NCI-H510A treated with DMSO at 0.1 percent for 48 hours (cell line): Measurements from ENCODE around the gene PRSS36.
A peak's percentile ranks its signal among the peaks of the same experiment; 100 is the strongest.

Experiments
- DNase-seq: peaks from one replicate; lab custom pipeline; 2025; lab: John Stamatoyannopoulos, UW

Gene PRSS36

DNA sequence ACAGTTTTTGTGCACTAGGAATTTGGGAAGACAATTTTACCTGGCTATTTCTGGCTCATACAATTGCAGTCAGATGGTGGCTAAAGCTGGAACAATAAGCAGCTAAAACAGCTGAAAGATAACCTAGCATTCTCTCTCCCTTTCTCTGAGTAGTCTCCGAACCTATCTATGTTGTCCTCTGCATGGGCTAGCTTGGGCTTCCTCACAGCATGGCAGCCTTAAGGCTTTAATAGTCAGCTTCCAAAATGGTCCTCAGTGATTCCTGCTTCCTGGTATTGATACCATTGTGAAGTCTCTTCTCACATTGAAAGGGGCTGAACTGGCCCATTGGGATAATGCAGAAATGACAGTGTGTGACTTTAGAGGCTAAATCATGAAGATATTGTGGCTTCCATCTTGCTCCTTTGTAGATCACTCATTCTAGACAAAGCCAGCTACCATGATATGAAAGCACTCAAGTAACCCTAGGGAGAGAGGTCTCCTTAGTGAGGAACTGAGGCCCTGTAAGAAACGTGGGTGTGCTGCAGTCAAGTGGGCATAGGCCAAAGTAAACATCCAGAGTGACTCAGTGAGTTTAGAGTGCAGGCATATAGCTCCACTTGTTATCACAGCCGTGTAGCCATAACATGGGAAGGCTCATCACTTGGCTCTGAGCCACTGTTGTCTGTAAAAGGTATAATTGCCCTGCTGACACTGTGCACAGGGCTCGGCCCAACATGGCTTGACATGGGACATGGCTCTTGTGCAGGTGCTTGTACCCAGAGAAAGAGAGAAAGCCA, 49.8 kb downstream of the PRSS36 start:
- no peak for DNase-seq

DNA sequence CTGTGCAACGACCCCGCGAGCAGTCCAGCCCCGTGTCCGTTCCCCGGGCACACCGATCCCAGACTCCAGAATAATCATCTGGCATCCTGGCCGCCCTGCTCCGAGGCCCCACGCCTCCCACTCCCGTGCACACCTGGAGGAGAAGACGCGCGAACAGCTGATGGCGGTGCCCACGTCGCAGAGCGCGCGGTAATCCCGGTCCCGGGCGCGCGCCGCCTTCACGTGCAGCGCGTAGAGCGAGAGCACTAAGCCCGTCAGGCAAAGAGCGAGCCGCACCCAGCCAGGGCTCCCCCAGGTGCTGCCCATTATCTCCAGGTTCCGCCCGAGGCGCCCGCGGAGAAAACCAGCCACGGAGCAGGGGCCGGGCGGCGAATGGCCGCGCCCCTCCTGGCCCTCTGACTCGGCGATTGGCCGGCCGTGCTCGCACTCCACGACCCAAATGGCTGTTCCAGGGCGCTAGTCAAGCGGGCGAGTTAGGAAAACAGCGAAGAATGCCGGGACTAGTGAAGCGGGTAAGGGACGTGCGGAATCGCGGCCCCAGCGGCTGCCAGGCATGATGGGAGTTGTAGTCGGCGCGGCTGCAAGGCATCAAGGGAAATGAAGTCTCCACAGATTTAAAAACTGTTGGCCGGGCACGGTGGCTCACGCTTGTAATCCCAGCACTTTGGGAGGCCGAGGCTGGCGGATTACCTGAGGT, 55.3 kb downstream of the PRSS36 start, which contains the start of gene VKORC1:
Gene VKORC1, minus strand, starts transcription at position 374 of the 697 bp plus-strand sequence. Its CDS starts 68 bp downstream, at position 306.
- DNase-seq: peak; percentile 98

DNA sequence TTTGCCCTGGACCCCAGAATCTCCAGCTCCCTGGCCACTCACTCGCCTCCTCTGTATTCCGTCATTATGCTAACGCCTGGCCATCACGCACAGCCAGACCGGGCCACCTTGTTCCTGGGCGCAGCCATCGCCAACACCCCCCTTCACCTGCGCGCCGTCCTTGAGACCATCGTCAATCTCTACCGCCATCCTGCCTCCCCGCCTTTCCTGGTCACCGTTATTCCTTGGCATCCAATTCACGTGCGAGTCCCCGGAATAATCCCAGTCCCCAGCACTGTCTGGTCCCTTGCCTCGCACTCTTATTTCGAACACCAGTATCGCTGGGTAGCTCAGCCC, 55.8 kb downstream of the PRSS36 start:
- DNase-seq: peak; percentile 36

DNA sequence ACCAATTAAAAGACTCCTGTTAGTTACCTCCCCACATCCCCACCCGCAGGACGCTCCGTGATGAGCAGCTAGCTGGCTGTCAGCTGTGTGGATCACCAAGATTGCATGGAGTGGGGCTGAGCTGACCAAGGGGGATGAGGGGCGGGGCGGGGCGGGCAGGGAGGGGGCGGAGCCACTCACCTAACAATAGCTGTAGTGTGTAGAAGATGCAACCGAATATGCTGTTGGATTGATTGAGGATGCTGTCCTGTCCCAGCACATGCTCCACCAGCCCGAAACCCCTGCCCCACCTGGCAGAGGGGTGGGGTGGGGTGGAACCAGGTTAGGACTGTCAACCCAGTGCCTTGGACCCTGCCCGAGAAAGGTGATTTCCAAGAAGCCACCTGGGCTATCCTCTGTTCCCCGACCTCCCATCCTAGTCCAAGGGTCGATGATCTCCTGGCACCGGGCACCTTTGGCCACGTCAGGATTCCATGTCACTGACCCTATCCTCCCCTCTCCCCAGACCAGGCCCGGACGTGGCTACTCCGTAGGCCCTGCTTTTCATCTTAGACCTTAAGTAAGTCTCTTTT, 56.6 kb downstream of the PRSS36 start:
- DNase-seq: no peak

DNA sequence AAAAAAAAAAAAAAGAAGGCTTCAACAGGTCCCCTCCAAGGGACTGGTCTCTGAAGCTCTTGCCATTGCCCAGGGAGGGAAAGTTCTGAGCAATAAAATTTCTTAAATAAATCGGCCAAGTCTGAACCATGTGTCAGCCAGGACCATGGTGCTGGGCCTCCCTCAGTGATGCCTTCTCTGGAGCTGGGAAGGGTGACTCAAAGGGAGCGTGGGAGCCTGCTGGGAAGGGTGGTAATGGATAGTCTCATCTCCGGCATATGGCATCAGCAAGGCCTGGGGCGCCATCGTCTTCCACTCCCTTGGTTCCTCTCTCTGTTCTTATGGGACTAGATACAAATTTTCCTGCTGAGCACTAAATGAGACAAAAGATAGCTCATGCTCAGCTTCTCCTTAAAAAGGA, 57.5 kb downstream of the PRSS36 start:
- DNase-seq: no peak

DNA sequence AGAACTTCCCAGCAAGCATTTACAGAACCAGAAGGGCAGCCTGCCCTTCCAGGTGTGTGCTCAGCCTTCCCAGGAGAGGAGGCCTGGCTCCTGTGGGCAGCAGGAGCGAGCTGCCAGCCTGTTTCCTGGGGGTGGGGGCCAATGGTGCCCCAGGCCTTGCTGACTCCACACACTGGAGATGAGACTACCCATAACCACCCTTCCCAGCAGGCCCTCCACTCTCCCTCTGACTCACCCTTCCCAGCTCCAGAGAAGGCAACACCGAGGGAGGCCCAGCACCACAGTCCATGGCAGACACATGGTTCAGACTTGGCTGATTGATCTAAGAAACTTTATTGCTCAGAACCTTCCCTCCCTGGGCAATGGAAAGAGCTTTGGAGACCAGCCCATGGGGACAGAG, 59.3 kb downstream of the PRSS36 start:
- DNase-seq: no peak

DNA sequence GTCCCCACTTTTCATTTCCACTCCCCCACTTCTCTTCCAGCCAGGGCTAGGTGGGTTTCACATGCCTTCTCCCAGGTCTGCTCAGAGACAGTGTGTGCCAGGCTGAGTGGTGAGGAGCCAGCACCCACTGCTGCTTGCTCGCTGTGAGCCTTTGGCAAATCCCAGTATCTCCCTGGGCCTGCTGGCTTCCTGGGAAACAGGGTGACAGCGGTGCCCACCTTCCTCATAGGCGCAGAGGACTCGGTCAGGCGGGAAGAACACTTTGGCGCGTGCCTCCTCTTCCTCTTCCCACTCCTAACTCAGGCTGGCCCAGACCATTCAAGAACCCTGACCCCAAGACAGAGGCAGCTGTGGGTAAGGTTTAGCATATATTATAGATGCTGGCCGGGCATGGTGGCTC, 60.7 kb downstream of the PRSS36 start:
- no peak for DNase-seq
